Stimulated activated CD8-positive, alpha-beta memory T cell treated with anti-CD3 and anti-CD28 coated beads, Interleukin-7, amount 100 ng/mL, for 1 hour (primary cell): ENCODE results near the gene NOC2L.
"Not testable (repeated sequence)": the region's sequence is repeated elsewhere in the genome, so short reads cannot be mapped to it uniquely, and the experiment has no call there.

Experiments used
- DNase-seq, 2 donors: peaks; one replicate each; pipeline ENCODE4 v3.0.0-alpha.2; 2020; ENCODE audit warnings: low read depth in 2 of 2

The NOC2L gene

GRCh38 chr1:958823-959730 lies at the start of gene NOC2L:
Gene NOC2L (minus strand): TSS chr1:959256. CDS start chr1:959240, 16 bp downstream.
- DNase-seq = peak; percentile 98 to 99

- DNase-seq = no peak
Observed at GRCh38 chr1:1006305-1007159, 47.5 kb upstream of the NOC2L start.

- no peak for DNase-seq
Observed at GRCh38 chr1:1005774-1006304, 46.8 kb upstream of the NOC2L start.

DNA sequence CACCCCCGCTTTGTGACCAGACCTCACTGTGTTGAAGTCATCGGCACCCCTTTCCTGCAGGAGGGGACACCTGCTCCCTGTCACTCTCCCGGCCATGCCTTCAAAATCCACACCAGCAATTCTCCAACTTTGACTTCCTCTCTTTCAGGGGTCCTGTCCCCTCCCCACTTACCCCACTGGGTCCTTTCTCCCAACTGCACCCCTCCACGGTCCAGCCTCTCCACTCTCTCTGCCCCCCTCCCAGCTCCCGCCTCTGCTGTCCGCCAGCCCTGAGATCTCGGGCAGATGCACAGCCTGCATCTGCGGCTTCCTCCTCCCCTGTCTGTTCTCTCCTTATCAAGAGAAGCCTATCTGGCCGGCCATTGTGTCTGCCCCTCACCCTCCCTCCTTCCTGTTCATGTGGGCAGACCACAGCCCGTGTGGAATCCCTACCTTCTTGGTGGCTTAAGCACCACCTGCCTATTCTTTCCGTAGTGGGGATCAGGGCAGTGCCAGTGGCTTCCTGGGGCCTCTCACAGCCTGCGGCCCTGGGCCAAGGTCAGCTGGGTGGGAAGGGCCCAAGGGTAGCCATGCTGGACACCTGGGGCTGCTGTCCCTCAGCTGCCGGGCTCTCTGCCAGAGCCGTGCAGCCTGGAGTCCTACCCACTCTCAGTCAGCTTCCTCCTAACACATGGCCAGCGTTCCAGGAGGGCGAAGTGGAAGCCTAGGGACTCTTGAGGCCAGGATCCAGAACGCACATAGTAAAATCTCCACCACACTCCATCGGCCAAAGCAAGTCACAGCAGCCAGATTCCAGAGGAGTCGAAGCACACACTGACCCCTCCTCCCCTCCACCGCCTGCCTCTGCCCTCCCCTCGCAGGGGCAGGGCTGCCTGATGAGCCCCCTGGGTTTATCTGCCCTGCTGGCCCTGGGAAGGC lies 46.0 kb upstream of the NOC2L start:
- DNase-seq = no peak

- no peak for DNase-seq
Observed at GRCh38 chr1:1004420-1004779, 45.3 kb upstream of the NOC2L start.

DNA sequence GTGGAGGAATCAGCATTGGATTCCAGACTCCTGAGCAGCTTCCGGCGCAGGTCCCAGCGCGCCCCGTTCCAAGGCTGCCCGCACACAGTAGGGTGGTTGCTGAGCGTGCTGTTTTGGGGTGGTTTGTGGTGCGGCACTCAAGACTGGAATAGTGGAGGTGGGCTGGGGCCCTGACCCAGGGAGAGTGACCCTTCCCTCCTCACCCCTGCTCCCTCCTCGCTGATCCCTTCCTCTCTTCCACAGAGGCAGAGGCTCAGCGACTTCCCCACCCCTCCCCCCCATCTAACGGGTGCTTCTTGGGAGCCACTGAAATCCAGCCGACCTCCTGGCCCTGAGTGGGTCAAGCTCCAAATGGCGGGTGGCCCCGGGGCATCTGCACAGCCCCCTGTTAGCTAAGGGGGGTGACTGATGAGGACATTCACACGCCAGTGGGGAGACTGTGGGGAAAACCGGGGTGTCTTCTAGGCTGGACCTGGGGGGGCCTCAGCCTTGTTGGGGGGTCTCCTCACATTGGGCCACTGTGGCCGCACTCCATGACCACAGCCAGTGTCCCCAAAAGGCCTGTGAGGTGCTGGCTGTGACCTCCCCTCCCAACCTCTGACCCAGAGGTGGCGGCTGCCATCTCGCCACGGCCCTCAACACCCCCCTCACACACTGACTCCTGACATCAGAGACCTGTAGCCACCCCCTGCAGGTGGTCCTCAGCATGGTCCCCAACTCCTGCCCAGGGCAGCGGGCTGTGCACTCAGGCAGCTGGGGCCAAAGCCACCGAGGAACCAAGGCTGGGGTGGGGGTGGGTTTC lies 44.8 kb upstream of the NOC2L start:
- no peak for DNase-seq

GRCh38 chr1:1001057-1001783 lies 42.2 kb upstream of the NOC2L start:
- no peak for DNase-seq

DNA sequence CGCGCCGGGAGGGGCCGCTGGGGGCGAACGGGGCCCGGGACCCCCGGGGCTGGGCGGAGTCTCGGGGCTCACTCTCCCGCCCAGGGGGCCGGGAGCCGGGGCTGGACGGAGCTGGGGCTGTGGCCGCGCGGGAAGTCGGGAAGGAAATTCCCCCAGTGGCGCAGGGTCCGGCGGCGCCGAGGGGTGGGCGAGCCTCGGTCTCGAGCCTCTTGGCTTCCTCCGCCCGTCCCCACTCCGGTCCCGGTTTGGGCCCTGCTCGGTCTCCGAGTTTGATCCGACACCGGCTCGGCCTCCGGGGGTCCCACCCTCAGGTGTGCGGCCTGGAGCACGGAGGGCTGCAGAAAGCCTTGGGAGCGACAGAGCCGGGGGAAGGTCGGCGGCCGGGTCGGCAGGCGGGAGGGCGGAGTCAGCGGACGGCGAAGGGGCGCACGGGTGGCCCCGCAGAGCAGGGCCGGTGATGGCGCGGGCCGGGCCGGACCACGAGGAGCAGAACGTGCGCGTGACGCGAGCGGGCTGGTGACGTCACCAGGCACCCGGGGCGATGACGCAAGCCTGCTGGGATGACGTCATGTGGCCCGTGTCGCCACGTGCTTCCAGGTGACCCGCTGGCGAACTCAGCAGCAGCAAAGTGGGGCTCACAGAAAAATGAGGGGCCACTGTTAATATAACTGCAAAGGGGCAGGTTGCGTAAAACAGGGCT lies 41.5 kb upstream of the NOC2L start:
- peak in 1 of 2 donors; percentile 40 for DNase-seq

DNA sequence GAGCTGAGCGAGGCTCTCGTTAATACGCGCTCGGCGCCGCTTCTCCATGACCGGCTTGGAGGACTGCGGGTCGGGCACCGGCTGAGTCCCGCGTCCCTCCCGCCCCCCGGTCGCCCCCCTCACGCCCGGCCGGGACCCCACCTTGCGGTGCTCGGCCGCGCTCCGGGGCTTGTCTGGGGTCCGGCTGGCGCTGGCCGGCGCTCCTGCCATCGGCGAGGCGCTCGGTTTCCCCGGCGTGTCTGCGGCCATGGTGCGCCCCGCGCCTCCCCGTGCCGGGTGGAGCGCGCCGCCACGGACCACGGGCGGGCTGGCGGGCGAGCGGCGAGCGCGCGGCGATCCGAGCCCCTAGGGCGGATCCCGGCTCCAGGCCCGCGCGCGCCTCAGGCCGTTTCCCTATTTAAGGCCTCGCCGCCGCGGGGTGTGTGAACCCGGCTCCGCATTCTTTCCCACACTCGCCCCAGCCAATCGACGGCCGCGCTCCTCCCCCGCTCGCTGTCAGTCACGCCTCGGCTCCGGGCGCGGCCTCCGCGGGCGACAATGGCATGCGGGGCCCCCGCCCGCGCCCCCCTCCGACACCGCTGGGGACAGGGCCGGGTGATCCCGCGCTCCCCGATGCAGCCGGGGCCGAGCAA lies 40.8 kb upstream of the NOC2L start, which contains the start of gene HES4:
Gene HES4 (minus strand): TSS at position 373 of the 632 bp plus-strand sequence. CDS start 124 bp downstream, at position 249.
- peak in 1 of 2 donors; percentile 30 for DNase-seq

DNA sequence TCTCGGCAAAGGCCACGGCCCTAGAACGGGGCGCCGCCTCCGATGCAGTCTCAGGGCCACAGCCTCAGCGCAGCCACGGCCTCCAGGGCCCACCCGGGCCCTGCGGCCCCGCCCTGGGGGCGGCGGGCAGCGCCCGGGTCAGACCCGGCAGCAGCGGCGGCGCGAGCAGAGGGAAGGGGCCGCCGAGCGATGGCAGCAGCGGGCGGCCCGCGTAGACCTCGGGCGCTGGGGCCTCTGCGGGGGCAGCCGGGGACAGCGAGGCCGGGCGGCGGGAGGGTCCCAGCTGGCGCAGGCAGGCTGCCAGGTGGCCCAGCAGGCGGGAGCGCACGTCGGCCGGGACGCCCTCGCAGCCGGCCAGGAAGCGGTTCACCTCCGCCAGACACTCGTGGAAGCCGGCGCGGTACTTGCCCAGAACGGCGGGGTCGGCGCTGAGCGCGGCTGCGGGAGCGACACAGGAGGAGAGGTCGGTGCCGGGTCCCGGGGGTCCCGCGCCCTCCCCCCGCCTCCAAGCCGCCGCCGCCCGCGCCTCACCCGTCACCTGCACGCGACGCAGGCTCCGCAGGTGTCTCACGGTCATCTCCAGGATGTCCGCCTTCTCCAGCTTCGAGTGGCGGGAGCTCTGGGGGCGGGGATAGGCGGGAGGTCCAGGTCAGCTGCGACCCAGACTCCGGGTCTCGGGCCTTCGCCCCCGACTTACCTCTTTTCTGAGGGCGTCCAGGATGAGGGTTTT lies 40.1 kb upstream of the NOC2L start:
- no peak for DNase-seq

DNA sequence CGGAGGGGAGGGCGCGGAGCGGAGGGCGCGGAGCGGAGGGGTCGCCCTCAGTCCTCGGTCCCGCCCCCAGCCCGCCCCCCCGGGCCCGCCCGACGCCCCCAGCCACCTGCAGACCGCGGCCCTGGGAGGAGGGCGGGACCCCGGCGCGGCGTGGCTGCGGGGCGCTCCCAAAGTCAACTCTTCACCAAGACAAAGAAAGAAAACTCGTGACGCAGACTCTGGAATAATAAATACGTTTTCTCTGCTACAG lies 39.6 kb upstream of the NOC2L start:
- DNase-seq = no peak

GRCh38 chr1:997993-998744 lies 39.1 kb upstream of the NOC2L start:
- no peak for DNase-seq

GRCh38 chr1:997713-997992 lies 38.6 kb upstream of the NOC2L start:
- DNase-seq = no peak

- no peak for DNase-seq
Observed at GRCh38 chr1:996851-997712, 38.0 kb upstream of the NOC2L start.

DNA sequence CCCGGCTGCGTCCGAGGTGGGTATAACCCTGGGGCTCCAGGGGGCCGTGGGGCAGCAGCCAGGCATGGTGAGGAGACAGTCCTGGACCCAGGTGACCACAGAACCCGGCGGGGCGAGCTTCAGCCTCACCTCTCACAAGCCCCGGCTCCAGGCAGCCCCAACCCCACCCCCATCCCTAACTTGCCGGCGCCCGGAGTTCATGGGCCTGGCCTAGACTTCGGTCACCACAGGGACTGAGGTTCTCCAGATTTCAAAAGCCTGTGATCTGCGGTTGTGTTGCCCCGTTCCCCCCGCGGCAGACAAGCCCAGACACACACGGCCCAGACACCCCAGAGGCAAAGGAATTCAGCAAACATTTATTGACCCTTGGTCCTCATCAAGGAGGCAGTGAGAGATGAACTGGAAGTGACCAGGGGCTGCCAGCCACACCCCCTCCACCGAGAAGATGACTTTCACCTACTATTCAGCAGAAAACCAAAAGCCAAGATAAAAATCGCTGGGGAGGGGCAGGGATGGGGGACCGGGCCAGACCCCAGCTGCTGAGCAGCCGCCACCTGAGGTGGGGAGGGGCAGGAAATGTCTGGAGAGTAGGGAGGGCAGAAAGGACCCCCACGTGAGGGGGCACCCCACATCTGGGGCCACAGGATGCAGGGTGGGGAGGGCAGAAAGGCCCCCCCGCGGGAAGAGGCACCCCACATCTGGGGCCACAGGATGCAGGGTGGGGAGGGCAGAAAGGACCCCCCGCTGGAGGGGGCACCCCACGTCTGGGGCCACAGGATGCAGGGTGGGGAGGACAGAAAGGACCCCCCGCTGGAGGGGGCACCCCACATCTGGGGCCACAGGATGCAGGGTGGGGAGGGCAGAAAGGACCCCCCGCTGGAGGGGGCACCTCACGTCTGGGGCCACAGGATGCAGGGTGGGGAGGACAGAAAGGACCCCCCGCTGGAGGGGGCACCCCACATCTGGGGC lies 36.9 kb upstream of the NOC2L start:
- no peak for DNase-seq

GRCh38 chr1:994546-994945 lies 35.5 kb upstream of the NOC2L start:
- DNase-seq = not testable (repeated sequence)
